Measurements from ENCODE around the gene EIPR1.

DNA sequence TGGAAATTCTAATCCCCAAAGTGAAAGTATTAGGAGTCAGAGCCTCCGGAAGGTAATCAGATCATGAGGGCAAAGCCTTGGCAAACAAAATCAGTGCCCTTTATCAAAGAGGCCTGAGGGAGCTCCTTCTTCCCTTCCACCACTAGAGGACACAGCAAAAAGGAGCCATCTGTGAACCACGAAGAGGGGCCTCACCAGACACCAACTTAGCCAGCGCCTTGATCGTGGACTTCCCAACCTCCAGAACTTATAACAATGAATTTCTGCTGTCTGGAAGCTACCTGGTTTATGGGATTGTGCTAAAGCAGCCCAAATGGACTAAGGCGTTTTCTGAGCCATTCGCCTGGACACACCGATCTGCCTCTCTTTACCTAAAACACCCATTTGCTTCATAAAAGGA is 133.1 kb downstream of the EIPR1 start:
- TF ChIP-seq TAF1 (IDR thresholded peaks at IDR 0.05; ENCODE audit: borderline replicate concordance, low read depth, low read length) (no peak), ZSCAN29 (IDR thresholded peaks at IDR 0.05) (no peak), JUND (IDR thresholded peaks at IDR 0.05; ENCODE audit: low read depth, low read length) (no peak), CEBPZ (IDR thresholded peaks at IDR 0.05; ENCODE audit: low read depth, low read length) (no peak), SP1 (IDR thresholded peaks at IDR 0.05; ENCODE audit: low read depth, low read length) (no peak), CHD2 (IDR thresholded peaks at IDR 0.05; ENCODE audit: borderline replicate concordance, low read depth, low read length) (no peak)
- TF ChIP-seq, protein P1, sequence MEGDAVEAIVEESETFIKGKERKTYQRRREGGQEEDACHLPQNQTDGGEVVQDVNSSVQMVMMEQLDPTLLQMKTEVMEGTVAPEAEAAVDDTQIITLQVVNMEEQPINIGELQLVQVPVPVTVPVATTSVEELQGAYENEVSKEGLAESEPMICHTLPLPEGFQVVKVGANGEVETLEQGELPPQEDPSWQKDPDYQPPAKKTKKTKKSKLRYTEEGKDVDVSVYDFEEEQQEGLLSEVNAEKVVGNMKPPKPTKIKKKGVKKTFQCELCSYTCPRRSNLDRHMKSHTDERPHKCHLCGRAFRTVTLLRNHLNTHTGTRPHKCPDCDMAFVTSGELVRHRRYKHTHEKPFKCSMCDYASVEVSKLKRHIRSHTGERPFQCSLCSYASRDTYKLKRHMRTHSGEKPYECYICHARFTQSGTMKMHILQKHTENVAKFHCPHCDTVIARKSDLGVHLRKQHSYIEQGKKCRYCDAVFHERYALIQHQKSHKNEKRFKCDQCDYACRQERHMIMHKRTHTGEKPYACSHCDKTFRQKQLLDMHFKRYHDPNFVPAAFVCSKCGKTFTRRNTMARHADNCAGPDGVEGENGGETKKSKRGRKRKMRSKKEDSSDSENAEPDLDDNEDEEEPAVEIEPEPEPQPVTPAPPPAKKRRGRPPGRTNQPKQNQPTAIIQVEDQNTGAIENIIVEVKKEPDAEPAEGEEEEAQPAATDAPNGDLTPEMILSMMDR (IDR thresholded peaks at IDR 0.05 in 2 of 3, conservative IDR thresholded peaks at IDR 0.05 in 1 of 3; ENCODE audit: control insufficient read depth in 2 of 3, extremely low read depth in 1 of 3, insufficient read depth in 1 of 3, low read depth in 3 of 3, low read length in 3 of 3): no peak
